H1 (cell line): ENCODE results near the gene ARMC9. TPM values are rescaled to one million over a fixed set of nuclear protein-coding genes. Genes with fewer than 3 reads are reported as not detected.

Experiments
- CTBP2 ChIP-seq: IDR thresholded peaks from 2 replicates; pipeline ENCODE4 v1.7.0; 2011; ENCODE audit warnings: borderline replicate concordance, mild to moderate bottlenecking, moderate library complexity, mixed read lengths, low read length; ENCODE audit not compliant: insufficient read depth, insufficient read length
- CTCF ChIP-seq, 3 experiments: IDR thresholded peaks; 1 replicate in 2 of 3; 2 replicates in 1 of 3; pipeline versions ENCODE4 v1.5.1 to v1.6.1; 2011; ENCODE audit warnings: low read length in 3 of 3, mild to moderate bottlenecking in 3 of 3, inconsistent platforms in 2 of 3, low read depth in 1 of 3, moderate library complexity in 1 of 3; ENCODE audit not compliant: insufficient read depth in 1 of 3; ENCODE audit errors: control extremely low read depth in 1 of 3
- SIRT6 ChIP-seq: IDR thresholded peaks from one replicate; pipeline ENCODE4 v1.7.1; 2012; ENCODE audit warnings: low read length, inconsistent platforms
- YY1 ChIP-seq: IDR thresholded peaks from 2 replicates; pipeline ENCODE4 v1.6.1; 2011; ENCODE audit warnings: low read depth, mild to moderate bottlenecking, low read length
- polyA plus RNA-seq, 7 experiments: library from polyadenylated mRNA; depleted of rRNA in 3 of 7; stranded (reverse) in 5 of 7; unstranded in 2 of 7; fragments of >200 nt in 5 of 7; fragments of 200-250 nt in 2 of 7; gene quantifications; 1 replicate in 5 of 7; 2 replicates in 1 of 7; 4 replicates in 1 of 7; pipeline versions ENCODE4 v1.2.1 to v1.2.3, GENCODE V29; 2011 to 2013; ENCODE audit warnings: missing spikeins in 2 of 7, mixed read lengths in 2 of 7
- total RNA-seq: library from RNA; stranded (reverse); fragmentation: NEBNext Ultra II Directional; extraction: Animal tissue kit (Norgen Biotek cat#: 25700); gene quantifications from 2 replicates; pipeline ENCODE4 v1.2.1, GENCODE V29; 2021

ARMC9 gene
- total and polyA plus RNA-seq, 2 of the 8 experiments (the other 6 are each of a cell fraction or from before 2014, with no cell fraction given): 23.2 to 36.1 TPM

- no peak for TF ChIP-seq CTCF (IDR thresholded peaks at IDR 0.05; ENCODE audit: control extremely low read depth in 1 of 3, insufficient read depth in 1 of 3, low read depth in 1 of 3, low read length in 3 of 3)
- TF ChIP-seq SIRT6: no peak
- no peak for TF ChIP-seq YY1
- no peak for TF ChIP-seq CTBP2
Measured at GRCh38 chr2:231331533-231331932, 133.1 kb downstream of the ARMC9 start (continued).
